GM12892 (cell line): ENCODE data around the gene DCTN2.

Experiments used
- POLR2AphosphoS5 ChIP-seq: IDR thresholded peaks from 2 replicates; pipeline ENCODE4 v1.6.1; 2011; ENCODE audit warnings: low read depth, low read length, control low read depth
- TAF1 ChIP-seq: IDR thresholded peaks from 2 replicates; pipeline ENCODE4 v1.6.1; 2011; ENCODE audit warnings: low read depth, mild to moderate bottlenecking, control low read depth, low read length, borderline replicate concordance

- TF ChIP-seq TAF1 (no peak), POLR2AphosphoS5 (no peak)
Observed at GRCh38 chr12:57593187-57593586, 46.2 kb upstream of the DCTN2 start.
